GM10266 (cell line): ENCODE data around the gene CNTROB.

Source experiments
- DNase-seq: peaks from one replicate; pipeline ENCODE4 v3.0.0; 2012; ENCODE audit errors: extremely low spot score
- TF ChIP-seq, protein P1 (sequence below): IDR thresholded peaks from 2 replicates; pipeline ENCODE4 v1.5.1; 2012; ENCODE audit warnings: mild to moderate bottlenecking, low read depth; ENCODE audit not compliant: control insufficient read depth, insufficient read depth; ENCODE audit errors: missing control alignments

CNTROB gene

GRCh38 chr17:7992516-7992915 is 60.5 kb downstream of the CNTROB start:
- TF ChIP-seq, protein P1, sequence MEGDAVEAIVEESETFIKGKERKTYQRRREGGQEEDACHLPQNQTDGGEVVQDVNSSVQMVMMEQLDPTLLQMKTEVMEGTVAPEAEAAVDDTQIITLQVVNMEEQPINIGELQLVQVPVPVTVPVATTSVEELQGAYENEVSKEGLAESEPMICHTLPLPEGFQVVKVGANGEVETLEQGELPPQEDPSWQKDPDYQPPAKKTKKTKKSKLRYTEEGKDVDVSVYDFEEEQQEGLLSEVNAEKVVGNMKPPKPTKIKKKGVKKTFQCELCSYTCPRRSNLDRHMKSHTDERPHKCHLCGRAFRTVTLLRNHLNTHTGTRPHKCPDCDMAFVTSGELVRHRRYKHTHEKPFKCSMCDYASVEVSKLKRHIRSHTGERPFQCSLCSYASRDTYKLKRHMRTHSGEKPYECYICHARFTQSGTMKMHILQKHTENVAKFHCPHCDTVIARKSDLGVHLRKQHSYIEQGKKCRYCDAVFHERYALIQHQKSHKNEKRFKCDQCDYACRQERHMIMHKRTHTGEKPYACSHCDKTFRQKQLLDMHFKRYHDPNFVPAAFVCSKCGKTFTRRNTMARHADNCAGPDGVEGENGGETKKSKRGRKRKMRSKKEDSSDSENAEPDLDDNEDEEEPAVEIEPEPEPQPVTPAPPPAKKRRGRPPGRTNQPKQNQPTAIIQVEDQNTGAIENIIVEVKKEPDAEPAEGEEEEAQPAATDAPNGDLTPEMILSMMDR: no peak
- no peak for DNase-seq

DNA sequence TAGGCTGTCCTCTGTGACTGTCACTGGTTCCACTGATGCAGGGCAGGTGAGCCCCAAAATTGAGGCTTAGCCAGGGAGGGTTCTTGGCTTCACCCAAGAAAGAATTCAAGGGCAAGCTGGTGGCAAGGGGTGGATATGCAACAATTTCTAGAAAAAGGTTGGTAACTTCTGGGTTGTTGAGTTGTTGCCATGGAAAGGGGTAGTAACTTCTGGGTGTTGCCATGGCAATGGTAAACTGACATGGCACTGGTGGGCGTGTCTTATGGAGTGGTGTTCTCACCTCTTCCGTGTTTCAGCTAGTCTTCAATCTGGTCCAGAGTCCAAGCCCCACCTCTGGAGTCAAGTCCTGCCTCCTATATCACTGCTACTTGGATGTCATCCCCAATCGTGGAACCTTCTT is 60.9 kb downstream of the CNTROB start:
- TF ChIP-seq, protein P1: no peak
- no peak for DNase-seq

DNA sequence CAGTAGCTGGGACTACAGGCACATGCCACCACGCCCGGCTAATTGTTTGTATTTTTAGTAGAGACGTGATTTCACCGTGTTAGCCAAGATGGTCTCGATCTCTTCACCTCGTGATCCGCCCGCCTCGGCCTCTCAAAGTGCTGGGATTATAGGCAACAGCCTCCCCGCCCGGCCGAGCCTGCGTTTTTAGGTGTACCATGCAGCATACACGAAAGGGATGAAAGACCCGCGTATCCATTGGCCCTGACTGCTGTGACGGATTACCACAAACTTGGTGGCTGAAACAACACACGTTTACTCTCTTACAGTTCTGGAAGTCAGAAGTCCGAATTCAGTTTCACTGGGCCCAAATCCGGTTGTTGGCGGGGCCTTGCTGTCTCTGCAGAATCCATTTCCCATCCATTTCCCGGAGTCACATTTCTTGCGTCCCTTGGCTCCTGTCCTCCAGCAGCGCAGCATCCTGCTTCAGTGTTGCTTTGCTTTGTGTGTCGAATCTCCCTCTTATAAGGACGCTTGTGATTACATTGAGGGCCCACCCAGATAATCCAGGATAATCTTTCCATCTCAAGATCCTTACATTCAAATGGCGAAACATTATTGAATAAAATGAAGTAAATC is 62.1 kb downstream of the CNTROB start:
- no peak for DNase-seq
- TF ChIP-seq, protein P1: no peak

- TF ChIP-seq, protein P1: no peak
- DNase-seq: no peak
Observed at GRCh38 chr17:7995724-7996123, 63.7 kb downstream of the CNTROB start.

GRCh38 chr17:7997186-7997585 is 65.2 kb downstream of the CNTROB start:
- TF ChIP-seq, protein P1: peak; percentile 23
- DNase-seq: no peak
